GM12892 (cell line): ENCODE results near the gene PRF1.

ENCODE experiments used
- POLR2A ChIP-seq: IDR thresholded peaks from 2 replicates; pipeline ENCODE4 v1.6.1; 2011; ENCODE audit warnings: low read depth, low read length, control low read depth
- POLR2AphosphoS5 ChIP-seq: IDR thresholded peaks from 2 replicates; pipeline ENCODE4 v1.6.1; 2011; ENCODE audit warnings: low read depth, low read length, control low read depth

GRCh38 chr10:70568781-70569495 is 33.6 kb downstream of the PRF1 start:
- no peak for TF ChIP-seq POLR2AphosphoS5
- no peak for TF ChIP-seq POLR2A
